ENCODE data around the gene DTWD2.
"Not testable (repeated sequence)": the region's sequence is repeated elsewhere in the genome, so short reads cannot be mapped to it uniquely, and the experiment has no call there.

DNA sequence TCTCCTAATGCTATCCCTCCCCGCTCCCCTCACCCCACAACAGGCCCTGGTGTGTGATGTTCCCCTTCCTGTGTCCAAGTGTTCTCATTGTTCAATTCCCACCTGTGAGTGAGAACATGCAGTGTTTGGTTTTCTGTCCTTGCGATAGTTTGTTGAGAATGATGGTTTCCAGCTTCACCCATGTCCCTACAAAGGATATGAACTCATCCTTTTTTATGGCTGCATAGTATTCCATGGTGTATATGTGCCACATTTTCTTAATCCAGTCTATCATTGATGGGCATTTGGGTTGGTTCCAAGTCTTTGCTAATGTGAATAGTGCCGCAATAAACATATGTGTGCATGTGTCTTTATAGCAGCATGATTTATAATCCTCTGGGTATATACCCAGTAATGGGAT, 3.7 kb upstream of the DTWD2 start:
- TF ChIP-seq, protein P1, sequence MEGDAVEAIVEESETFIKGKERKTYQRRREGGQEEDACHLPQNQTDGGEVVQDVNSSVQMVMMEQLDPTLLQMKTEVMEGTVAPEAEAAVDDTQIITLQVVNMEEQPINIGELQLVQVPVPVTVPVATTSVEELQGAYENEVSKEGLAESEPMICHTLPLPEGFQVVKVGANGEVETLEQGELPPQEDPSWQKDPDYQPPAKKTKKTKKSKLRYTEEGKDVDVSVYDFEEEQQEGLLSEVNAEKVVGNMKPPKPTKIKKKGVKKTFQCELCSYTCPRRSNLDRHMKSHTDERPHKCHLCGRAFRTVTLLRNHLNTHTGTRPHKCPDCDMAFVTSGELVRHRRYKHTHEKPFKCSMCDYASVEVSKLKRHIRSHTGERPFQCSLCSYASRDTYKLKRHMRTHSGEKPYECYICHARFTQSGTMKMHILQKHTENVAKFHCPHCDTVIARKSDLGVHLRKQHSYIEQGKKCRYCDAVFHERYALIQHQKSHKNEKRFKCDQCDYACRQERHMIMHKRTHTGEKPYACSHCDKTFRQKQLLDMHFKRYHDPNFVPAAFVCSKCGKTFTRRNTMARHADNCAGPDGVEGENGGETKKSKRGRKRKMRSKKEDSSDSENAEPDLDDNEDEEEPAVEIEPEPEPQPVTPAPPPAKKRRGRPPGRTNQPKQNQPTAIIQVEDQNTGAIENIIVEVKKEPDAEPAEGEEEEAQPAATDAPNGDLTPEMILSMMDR (IDR thresholded peaks at IDR 0.05; ENCODE audit: low read length): not testable (repeated sequence)
- not testable (repeated sequence) for TF ChIP-seq EZH2 (optimal IDR thresholded peaks at IDR 0.05; ENCODE audit: low read depth, low read length); EZH2phosphoT487 (IDR thresholded peaks at IDR 0.05; ENCODE audit: low read length)

Data from MM.1S (cell line).